Osteoblast (primary cell): ENCODE data around the gene INTS4. TPM values are rescaled to one million over a fixed set of nuclear protein-coding genes. Genes with fewer than 3 reads are reported as not detected.
"Not testable (repeated sequence)": the region's sequence is repeated elsewhere in the genome, so short reads cannot be mapped to it uniquely, and the experiment has no call there.

Source experiments
- DNase-seq: peaks from one replicate; pipeline ENCODE4 v3.0.0; 2011; ENCODE audit warnings: low spot score, mixed read lengths; ENCODE audit not compliant: insufficient read length; ENCODE audit errors: missing footprints
- H2AFZ ChIP-seq: 2 replicates; pipeline ENCODE4 v1.6.0; 2011; ENCODE audit warnings: mild to moderate bottlenecking, low read length
- H3K27ac ChIP-seq: 2 replicates; pipeline ENCODE4 v1.5.1; 2011; ENCODE audit warnings: mild to moderate bottlenecking, low read depth, low read length, moderate library complexity
- H3K27me3 ChIP-seq: 2 replicates; pipeline ENCODE4 v1.6.0; 2012; ENCODE audit warnings: mild to moderate bottlenecking, control low read depth, inconsistent platforms, low read length, moderate library complexity; ENCODE audit not compliant: insufficient read depth
- H3K36me3 ChIP-seq: 2 replicates; pipeline ENCODE4 v1.5.1; 2011; ENCODE audit warnings: mild to moderate bottlenecking, low read length, control low read depth, moderate library complexity; ENCODE audit not compliant: insufficient read depth
- H3K4me1 ChIP-seq: 2 replicates; pipeline ENCODE4 v1.5.1; 2011; ENCODE audit warnings: mild to moderate bottlenecking, low read length, control low read depth, moderate library complexity; ENCODE audit not compliant: insufficient read depth
- H3K4me2 ChIP-seq: 2 replicates; pipeline ENCODE4 v1.6.0; 2011; ENCODE audit warnings: mild to moderate bottlenecking, low read length; ENCODE audit not compliant: insufficient read depth
- H3K4me3 ChIP-seq: fragments of 200-600 bp; sonication (generic); 3 replicates; pipeline ENCODE4 v1.5.1; 2012; ENCODE audit warnings: mild to moderate bottlenecking, low read length, inconsistent platforms; ENCODE audit not compliant: insufficient read depth
- H3K79me2 ChIP-seq: 2 replicates; pipeline ENCODE4 v1.6.0; 2012; ENCODE audit warnings: mild to moderate bottlenecking, low read length, control low read depth, inconsistent platforms; ENCODE audit not compliant: insufficient read depth
- H3K9me3 ChIP-seq: 2 replicates; pipeline ENCODE4 v1.5.1; 2011; ENCODE audit warnings: low read depth, low read length, control low read depth
- H4K20me1 ChIP-seq: 2 replicates; pipeline ENCODE4 v1.6.0; 2012; ENCODE audit warnings: mild to moderate bottlenecking, low read length, control low read depth; ENCODE audit not compliant: insufficient read depth
- CTCF ChIP-seq: IDR thresholded peaks from 2 replicates; pipeline ENCODE4 v1.5.1; 2011; ENCODE audit warnings: mild to moderate bottlenecking, low read depth, low read length, moderate library complexity; ENCODE audit errors: extremely low read depth
- total RNA-seq: library from RNA; depleted of rRNA; stranded (reverse); fragments of >200 nt; gene quantifications from 2 replicates; pipeline ENCODE4 v1.2.3, GENCODE V29; 2012

The INTS4 gene
- total RNA-seq, 1 donor: 35.8 TPM

GRCh38 chr11:78033040-78033439, 38.6 kb upstream of the INTS4 start:
- no peak overlapping the region for H3K4me3 ChIP-seq
- H4K20me1 ChIP-seq: no peaks in the 10 kb centered on the region
- H3K36me3 ChIP-seq: no peaks in the 10 kb centered on the region
- no peak overlapping the region for H3K27ac ChIP-seq
- H3K27me3 ChIP-seq: no peaks in the 10 kb centered on the region
- no peak overlapping the region for H3K4me2 ChIP-seq
- no peak for TF ChIP-seq CTCF
- H3K9me3 ChIP-seq: no peaks in the 10 kb centered on the region
- no peak overlapping the region for H2AFZ ChIP-seq
- DNase-seq: no peak
- H3K4me1 ChIP-seq: peaks cover 4% of the 10 kb centered on the region
- H3K79me2 ChIP-seq: no peaks in the 10 kb centered on the region

GRCh38 chr11:78032090-78032489, 37.6 kb upstream of the INTS4 start:
- no peak for TF ChIP-seq CTCF
- H3K9me3 ChIP-seq: no peaks in the 10 kb centered on the region
- no peak overlapping the region for H2AFZ ChIP-seq
- H3K4me3 ChIP-seq: no peak overlapping the region
- H3K27me3 ChIP-seq: no peaks in the 10 kb centered on the region
- H3K27ac ChIP-seq: no peak overlapping the region
- H3K4me1 ChIP-seq: peaks cover 4% of the 10 kb centered on the region
- H3K36me3 ChIP-seq: no peaks in the 10 kb centered on the region
- no peak for DNase-seq
- no peak overlapping the region for H3K4me2 ChIP-seq
- no peaks in the 10 kb centered on the region for H4K20me1 ChIP-seq
- H3K79me2 ChIP-seq: no peaks in the 10 kb centered on the region

- H3K9me3 ChIP-seq: no peaks in the 10 kb centered on the region
- no peaks in the 10 kb centered on the region for H4K20me1 ChIP-seq
- no peak for TF ChIP-seq CTCF
- no peak overlapping the region for H3K27ac ChIP-seq
- no peak overlapping the region for H3K4me3 ChIP-seq
- no peak overlapping the region for H2AFZ ChIP-seq
- no peaks in the 10 kb centered on the region for H3K79me2 ChIP-seq
- no peaks in the 10 kb centered on the region for H3K36me3 ChIP-seq
- no peaks in the 10 kb centered on the region for H3K27me3 ChIP-seq
- peaks cover 4% of the 10 kb centered on the region for H3K4me1 ChIP-seq
- H3K4me2 ChIP-seq: no peak overlapping the region
- DNase-seq: no peak
These were observed 37.2 kb upstream of the INTS4 start for GRCh38 chr11:78031629-78032028.

GRCh38 chr11:78030429-78031325, 36.2 kb upstream of the INTS4 start:
- Histone ChIP-seq H3K4me2 (no peak overlapping the region), H3K9me3 (no peaks in the 10 kb centered on the region)
- peak; percentile 89 for DNase-seq

GRCh38 chr11:78028423-78028822, 34.0 kb upstream of the INTS4 start:
- not testable (repeated sequence) for H3K79me2 ChIP-seq, H3K4me1 ChIP-seq, H3K4me3 ChIP-seq, H3K4me2 ChIP-seq, H3K9me3 ChIP-seq, H3K36me3 ChIP-seq, DNase-seq, H3K27me3 ChIP-seq, H2AFZ ChIP-seq, H4K20me1 ChIP-seq, H3K27ac ChIP-seq

More at GRCh38 chr11:78030429-78031325, 36.2 kb upstream of the INTS4 start:
- Histone ChIP-seq H3K4me1 (peaks cover 4% of the 10 kb centered on the region), H3K36me3 (no peaks in the 10 kb centered on the region), H2AFZ (peak overlapping the region; percentile 76), H3K27ac (no peak overlapping the region), H3K79me2 (no peaks in the 10 kb centered on the region), H3K4me3 (no peak overlapping the region), H3K27me3 (no peaks in the 10 kb centered on the region), H4K20me1 (no peaks in the 10 kb centered on the region)
- TF ChIP-seq CTCF: no peak
